SKM-1 treated with dmso at 0.1 percent for 144 hours (cell line): Measurements from ENCODE around the gene BORCS6.

Experiments
- DNase-seq: peaks from one replicate; lab custom pipeline; 2025; ENCODE audit not compliant: unreplicated experiment; lab: John Stamatoyannopoulos, UW

The BORCS6 gene

DNA sequence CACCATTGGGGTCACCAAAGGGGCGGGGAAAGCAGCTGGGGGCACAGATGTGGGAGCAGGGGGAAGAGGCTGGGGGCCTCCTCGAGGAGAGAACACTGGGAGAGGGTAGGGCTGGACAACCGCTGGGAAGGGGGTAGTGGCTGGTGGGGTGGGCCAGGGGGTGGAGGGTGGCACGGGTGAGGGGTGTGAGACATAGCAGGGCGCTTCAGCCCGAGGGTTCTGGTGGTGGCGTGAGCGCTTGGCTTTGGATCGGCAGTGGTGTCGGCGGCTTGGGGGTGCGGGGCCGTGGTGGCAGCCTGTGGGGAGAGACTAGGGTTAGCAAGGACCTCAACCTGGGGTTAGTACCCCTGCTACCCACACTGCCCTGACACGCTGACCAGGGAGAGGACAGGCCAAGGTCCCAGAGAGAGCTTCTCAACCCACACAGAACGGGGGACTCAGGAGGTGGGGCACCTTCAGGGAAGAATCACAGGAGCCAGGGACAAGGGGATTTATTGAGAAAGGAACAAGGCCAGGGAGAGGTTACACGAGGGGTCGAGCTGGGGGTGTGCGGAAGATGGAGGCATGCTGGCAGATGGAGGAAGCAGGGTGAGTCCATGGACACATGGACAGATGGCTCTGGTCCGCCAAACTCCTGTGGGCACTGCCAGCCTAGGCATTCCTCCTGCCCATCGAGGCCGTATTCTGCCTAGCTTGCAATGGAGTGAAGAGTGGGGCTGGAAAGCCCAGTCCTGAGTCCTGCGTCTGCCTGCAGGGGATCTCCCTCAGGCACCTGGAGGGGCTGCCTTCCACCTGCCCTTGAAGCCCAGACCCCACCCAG is 46.2 kb downstream of the BORCS6 start:
- DNase-seq, result no peak

DNA sequence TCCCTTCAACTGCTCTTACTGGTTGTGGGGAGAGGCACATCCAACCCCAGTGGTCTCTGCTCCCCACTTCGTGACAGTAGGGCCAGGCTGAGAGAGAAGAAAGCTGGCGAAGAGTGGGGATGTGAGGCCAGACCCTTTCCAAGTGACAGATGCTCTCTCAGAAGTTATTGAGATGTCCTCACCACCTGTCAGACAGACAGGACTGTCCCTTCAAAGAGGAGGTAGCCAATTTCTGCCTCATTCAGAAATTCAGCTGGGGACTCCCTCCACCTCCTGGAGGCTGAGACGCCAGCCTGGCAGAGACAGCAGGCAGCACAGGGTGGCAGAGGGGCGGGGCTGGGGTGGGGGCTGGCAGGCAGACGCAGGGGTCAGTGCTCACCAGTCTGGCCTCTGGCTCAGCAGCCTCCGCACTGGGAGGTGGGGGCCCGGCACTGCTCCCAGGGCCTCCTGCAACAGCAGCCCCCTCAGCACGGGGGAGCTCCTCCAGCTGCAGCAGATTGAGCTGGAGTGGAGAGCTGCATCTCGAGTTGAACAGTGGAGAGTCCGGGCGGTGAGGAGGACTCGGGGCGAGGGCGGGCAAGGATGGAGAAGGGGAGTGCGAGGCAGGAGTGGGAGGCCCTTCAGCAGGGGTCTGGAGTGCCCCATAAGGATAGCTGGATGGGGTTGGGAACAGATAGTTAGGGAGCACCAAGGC is 46.9 kb downstream of the BORCS6 start:
- no peak for DNase-seq

DNA sequence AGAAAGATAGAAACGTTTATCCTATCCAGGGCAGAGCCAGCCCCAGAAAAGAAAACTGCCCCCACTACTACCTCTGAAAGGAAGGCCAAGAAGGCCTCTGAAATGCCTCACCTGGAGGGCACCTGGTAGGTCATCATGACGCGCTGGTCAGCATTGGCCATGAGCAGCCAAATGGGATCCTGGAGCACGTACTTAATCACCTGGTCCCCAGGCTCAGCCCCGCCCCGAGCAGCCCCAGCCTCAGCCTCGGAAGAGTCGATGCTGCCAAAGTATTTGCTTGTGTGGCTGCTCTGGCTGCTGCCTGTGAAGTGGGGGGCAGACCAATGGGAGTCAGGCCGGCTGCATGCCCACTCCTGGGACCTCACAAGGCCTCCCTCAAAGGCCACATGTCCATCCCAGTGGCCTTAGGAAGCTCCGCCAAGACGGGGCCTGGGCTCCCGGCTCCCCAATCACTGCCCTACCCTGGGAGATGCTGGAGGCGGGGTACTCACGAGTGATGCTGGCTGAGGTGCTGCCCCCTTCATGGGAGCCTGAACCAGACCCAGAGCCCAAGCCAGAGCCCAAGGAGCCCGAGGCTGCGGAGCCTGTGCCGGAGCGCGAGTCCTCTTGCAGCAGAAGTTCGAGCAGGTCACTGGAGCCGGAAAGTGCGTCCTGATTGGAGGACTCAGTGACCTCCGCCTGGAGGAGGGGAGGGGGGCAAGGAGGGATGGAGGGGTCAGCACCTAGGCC is 47.7 kb downstream of the BORCS6 start:
- no peak for DNase-seq

GRCh38 chr17:8141741-8142140 is 48.2 kb downstream of the BORCS6 start:
- no peak for DNase-seq

DNA sequence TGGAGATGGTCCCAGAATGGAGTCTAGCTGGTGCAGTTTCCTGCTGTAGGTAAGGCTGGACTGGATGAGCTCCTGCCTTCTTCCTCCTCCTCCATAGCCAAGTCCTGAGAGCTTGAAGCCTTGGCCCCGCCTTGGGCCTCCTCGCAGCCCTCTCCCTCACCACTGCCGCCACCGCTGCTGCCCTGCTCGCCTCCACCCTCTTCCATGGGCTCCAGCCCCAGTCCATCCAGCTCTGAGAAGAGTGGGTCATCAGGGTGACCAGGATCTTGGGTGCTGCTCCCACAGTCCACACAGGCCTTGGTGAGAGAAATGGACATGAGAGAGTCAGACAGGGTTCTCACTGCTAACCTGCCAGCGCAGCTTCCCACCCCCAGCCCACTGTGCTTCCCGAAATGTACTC is 48.9 kb downstream of the BORCS6 start:
- DNase-seq, result no peak

DNA sequence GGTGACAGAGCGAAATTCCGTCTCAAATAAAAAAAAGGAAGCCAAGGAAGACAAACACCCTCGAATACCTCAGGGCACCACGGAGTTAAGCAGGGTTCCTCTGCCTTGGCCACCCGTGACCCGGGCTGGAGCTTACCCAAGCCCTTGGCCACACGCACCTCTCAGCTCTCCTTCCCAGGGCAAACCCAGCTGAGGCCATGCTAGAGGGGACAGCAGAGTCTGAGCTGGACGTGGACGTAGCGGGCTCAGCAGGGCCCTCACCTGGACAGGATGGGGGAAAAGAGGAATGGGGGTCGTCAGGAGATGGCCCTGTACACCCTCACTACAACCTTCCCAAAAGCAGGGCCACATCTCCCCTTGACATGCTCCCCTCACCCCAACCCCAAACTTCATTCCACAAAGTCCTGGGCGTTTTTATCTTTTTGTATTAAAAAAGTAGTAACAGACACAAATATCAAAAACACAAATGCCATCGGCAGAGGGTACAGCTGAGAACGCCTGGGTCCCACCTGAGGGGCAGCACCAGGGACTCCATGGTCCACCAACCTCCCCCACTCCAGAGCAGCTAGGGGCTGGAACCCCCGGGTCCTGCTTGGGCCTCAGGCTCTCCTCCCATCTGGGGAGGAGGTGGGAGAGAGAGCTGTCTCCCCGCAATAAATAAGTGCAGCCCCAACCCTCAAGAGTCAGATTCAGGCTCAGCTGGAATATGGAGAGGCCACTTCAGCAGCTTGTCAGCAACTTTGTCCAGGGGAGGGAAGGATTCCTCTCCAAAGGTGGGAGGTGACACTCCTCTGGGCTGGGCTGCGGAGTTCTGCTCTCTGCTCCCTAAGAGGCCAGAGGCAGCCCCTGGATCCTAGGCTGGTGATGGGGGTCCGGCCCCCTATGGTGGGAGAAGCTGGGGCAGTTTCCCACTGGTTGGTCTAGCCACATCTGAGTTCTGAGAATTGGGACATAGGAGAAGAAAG is 49.6 kb downstream of the BORCS6 start:
- no peak for DNase-seq

- DNase-seq, result peak; percentile 76
Observed at GRCh38 chr17:8138672-8139371, 51.2 kb downstream of the BORCS6 start.

DNA sequence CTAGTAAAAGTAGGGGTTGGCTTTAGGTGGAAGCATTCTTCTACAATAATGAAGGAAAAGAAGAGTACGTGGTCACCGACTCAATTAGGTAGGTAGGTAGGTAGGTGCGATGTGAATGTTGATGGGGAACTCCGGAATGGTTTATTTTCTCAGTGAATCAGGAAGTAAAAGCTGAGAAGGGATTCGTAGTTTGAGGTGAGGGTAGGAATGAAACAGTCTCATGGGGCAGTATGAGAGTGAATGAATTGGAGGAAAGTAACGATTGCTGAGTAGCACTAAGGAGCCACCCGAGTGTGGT is 51.7 kb downstream of the BORCS6 start:
- DNase-seq, result no peak
